Loucy (cell line): Measurements from ENCODE around the gene NME4.

Experiments
- EZH2phosphoT487 ChIP-seq: fragments of 200-600 bp; IDR thresholded peaks from 2 replicates; pipeline ENCODE4 v1.6.1; 2018; ENCODE audit warnings: antibody characterized with exemption, mild to moderate bottlenecking, moderate library complexity, borderline replicate concordance
- TF ChIP-seq, protein P1 (sequence below): fragments of 200-600 bp; sonication (generic); conservative IDR thresholded peaks from 2 replicates; pipeline ENCODE4 v1.5.1; 2014; ENCODE audit warnings: mild to moderate bottlenecking, antibody characterized with exemption, low read length

DNA sequence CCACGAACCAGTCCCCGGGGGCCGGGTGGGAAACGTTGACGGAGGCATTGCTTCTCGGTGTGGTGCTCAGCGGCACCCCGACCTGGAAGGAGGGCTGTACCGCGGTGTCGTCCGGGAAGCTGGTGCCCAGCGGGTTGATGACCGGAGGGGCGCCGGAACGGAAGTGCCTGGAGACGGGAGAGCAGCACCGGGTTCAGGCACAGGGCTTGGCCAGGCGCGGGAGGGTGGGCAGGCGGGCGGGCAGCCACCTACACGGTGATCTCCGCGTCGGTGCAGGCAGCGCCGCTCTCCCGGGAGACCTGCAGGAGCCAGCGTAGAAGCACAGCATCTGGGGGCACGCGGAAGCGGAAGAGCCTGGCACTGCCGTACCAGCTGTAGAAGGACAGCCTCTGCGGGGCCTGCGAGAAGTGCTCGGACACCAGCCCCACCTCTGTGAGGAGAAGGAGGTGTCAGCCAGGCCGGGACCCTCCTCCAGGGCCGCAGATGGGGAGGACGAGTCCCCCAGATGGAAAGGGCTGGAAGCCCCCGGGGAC lies 19.5 kb upstream of the NME4 start:
- TF ChIP-seq, protein P1, sequence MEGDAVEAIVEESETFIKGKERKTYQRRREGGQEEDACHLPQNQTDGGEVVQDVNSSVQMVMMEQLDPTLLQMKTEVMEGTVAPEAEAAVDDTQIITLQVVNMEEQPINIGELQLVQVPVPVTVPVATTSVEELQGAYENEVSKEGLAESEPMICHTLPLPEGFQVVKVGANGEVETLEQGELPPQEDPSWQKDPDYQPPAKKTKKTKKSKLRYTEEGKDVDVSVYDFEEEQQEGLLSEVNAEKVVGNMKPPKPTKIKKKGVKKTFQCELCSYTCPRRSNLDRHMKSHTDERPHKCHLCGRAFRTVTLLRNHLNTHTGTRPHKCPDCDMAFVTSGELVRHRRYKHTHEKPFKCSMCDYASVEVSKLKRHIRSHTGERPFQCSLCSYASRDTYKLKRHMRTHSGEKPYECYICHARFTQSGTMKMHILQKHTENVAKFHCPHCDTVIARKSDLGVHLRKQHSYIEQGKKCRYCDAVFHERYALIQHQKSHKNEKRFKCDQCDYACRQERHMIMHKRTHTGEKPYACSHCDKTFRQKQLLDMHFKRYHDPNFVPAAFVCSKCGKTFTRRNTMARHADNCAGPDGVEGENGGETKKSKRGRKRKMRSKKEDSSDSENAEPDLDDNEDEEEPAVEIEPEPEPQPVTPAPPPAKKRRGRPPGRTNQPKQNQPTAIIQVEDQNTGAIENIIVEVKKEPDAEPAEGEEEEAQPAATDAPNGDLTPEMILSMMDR = no peak
- TF ChIP-seq EZH2phosphoT487 = no peak
